Activated CD4-positive, alpha-beta T cell treated with anti-CD3 and anti-CD28 coated beads, Interleukin-10, Interleukin-2, amounts not matched to agents 100 ng/mL and 50 ng/mL, durations not matched to agents 16 hours and 8 hours (primary cell): ENCODE results near the gene DEDD.

Source experiments
- DNase-seq: peaks from one replicate; pipeline ENCODE4 v3.0.0-alpha.2; 2020

DEDD gene

GRCh38 chr1:161162806-161163205 lies 30.3 kb upstream of the DEDD start:
- no peak for DNase-seq

DNA sequence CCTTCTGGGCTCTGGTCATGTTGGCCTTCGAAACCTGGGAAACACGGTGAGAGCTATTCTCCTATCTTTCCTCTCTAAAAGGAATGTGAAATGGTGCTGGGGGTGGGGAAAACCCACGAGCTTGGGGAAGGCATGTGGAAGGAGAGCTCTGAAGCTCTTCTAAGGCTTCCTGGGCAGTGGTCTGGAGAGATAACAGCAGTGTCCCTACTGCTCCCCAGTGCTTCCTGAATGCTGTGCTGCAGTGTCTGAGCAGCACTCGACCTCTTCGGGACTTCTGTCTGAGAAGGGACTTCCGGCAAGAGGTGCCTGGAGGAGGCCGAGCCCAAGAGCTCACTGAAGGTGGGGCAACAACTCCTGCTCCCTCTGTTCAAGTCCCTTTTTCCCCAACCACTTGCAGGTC lies 29.6 kb upstream of the DEDD start:
- DNase-seq, result no peak

DNA sequence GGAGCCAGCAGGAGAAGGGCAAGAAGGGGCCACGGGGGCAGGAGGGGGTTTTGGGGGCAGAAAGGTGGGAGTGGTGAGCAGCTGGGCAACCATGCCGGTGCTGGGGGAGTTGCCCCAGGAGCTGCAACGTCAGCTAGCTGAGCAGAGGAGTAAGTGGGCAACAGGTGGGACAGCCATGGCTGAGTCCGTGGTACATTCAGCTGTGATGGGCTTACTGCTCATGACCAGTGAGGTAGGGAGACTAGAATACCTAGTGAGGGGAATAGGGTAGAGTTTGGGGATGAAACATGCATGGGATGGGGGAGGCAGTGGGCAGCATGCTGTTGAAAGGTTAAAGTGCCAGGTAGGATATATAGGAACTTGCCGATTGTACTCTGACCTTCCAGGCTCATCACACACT lies 29.2 kb upstream of the DEDD start:
- no peak for DNase-seq

GRCh38 chr1:161160671-161161145 lies 28.2 kb upstream of the DEDD start:
- no peak for DNase-seq

GRCh38 chr1:161159913-161160243 lies 27.4 kb upstream of the DEDD start:
- no peak for DNase-seq

GRCh38 chr1:161159087-161159912 lies 26.8 kb upstream of the DEDD start, which contains the start of gene USP21:
USP21 (plus strand) TSS chr1:161159500; CDS start chr1:161160641, 1,141 bp downstream.
- DNase-seq, result peak; percentile 94

GRCh38 chr1:161158316-161159010 lies 26.0 kb upstream of the DEDD start:
- DNase-seq, result no peak

DNA sequence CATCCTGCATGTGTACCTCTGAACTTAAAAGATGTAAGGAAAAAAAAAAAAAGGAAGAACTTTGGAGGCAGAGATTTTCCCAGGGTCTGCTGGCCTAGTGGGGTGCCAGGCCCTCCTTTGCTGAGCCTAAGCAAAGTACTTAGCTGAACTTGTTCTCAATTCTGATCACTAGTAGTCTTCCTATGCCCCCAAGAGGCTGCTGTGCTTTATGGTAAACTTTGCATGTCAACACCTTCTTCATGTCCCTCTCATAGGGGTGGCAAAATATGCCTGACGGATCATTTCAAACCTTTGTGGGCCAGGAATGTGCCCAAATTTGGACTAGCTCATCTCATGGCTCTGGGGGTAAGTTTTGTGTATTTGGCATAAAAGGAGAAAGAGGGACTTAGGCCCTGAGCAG lies 25.4 kb upstream of the DEDD start:
- DNase-seq, result no peak

- DNase-seq, result peak; percentile 91
These were observed 21.3 kb upstream of the DEDD start, which contains the start of gene UFC1 for GRCh38 chr1:161153682-161154337. UFC1 (plus strand) TSS chr1:161153978; CDS start chr1:161153998, 20 bp downstream.

DNA sequence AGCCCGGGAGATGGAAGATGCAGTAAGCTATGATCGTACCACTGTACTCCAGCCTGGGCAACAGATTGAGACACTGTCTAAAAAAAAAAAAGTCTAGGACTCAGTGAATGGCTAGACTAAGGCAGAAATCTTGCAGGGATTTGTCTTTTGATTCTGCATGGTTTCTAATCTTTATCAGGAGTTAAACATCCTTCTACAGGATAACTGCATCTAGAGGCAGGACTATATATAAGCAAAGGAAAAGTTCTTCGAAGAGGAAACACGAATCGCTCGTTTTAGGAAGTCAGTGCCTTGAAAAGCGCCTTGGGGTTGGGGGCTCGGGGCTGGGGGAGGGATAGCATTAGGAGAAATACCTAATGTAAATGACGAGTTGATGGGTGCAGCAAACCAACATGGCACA lies 20.7 kb upstream of the DEDD start:
- DNase-seq, result no peak

- no peak for DNase-seq
These were observed 13.4 kb upstream of the DEDD start for GRCh38 chr1:161145832-161146231.

DNA sequence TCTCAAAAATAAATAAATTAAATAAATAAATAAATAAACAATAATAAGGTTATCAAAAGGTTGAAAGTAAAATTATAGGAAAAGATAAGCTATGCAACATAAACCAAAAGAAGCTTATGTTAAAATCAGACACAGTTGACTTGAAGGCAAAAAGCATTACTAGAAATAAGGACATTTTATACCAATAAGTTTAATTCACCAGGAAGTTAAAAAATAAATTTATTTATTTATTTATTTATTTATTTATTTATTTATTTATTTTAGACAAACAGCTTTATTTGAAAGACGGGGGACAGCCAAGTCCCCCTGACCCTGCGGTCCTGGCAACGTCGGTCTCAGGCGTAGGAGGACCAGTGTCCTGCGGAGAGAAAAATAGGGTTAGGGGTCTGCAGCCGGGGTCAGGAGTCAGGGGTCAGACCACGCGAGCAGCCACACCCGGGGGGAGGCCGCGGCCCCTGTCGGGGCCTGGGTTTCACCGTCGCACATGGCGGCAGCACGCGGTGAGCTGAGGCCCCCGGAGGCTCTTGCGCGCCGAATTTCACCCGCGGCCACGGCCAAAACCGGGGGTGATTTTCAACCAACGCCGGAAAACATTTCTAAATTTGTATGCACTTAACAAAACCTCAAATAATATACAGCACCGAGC lies 8.4 kb upstream of the DEDD start:
- no peak for DNase-seq

DNA sequence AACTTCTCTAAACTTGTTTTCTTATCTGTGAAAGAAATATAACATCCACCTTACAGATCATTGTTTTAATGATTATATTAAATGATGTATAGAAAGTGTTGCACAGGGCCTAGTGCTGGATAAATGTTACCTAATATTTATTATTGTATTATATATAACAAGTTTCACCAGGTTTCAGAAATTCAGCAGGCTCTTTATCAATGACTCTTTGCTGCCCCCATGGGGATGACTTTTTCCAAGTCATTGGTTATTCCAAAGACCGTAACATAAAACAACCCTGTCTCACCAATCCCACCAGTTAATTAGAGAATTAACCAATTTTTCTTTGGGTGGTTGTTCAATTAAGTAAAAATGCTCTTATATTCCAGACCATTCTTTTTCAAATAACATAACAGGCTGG lies 7.3 kb upstream of the DEDD start:
- peak; percentile 50 for DNase-seq

- no peak for DNase-seq
These were observed 6.0 kb upstream of the DEDD start for GRCh38 chr1:161138431-161138830.

DNA sequence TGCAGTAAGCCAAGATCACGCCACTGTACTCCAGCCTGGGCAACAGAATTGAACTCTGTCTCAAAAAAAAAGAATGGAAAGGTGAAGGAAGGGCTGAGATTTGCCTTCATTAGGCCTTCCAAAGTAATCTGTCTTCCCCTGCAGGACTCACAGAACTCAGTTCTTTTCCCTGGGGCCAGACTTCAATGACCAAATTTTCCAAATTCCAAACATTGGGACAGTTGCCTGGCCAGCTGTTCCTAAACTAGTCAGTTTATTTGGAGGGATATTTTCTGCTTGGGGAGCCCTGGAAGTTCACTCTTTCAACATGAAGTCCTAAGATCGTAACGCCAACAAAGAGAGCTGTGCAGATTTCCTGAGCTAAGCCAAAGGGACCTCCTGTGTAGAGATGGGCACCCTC lies 5.4 kb upstream of the DEDD start:
- DNase-seq, result no peak

GRCh38 chr1:161133220-161133740 lies 813 bp upstream of the DEDD start:
- no peak for DNase-seq

DNA sequence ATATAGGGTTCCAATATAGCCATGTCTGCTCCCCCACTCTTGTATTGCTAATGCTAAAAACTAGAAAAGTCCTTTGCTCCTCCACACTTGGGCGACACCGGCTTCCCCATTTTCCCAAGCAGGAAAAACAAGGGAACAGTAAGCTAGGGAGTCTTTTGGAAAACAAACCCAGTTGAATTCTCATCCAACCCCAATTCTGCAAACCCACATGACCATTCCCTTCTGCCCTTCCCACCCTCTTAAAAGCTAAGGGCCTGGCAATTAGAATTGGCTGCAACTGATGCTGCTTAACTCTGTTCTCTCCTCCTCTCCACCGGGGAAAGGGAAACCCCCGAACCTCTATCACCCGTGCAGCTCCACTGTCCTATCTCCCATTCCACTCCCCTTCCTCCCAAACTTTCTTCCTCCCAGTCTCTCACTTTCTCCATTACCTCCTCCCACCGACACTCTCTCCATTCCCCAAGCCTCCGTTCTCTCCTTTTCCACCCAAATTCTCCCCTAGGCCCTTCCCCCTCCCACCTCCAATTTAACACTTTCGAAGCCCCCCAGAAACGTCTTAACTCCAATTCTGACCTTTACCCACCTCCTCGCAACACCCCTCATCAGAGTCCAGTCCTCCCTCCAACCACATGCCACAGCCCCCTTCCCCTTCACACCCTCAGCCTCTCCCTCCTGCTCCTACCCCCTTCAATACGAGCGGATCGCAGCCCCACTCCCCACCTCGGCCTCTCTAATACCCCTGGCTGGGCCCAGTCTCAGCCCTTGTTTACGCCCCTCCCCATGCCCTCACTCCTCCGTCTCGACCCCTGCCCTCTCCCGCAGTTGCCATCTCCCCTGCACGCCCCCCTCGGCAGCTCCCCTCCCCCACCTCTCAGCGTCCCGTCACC lies 701 bp downstream of the DEDD start:
- DNase-seq, result peak; percentile 24

DNA sequence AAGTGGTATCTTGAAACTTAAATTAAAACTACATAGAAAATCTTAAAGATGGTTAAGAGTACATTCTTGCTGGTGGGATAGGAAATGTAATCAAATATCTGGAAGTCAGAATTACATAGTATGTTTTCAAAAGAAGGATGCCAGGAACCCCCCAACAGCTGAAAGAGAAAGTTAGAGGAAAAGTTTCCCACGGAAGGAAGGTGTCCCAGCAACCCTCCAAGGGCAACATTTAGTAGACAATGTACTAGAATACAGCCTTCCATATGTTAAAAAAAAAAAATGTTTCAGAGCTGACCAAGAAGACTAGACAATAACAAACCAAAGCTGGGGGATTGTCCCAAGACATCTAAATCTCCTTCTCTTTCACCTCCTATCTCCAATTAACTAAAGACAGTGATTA lies 2.2 kb downstream of the DEDD start:
- DNase-seq, result no peak

GRCh38 chr1:161128591-161129420 lies 3.7 kb downstream of the DEDD start:
- DNase-seq, result no peak

GRCh38 chr1:161127649-161128048 lies 4.8 kb downstream of the DEDD start:
- DNase-seq, result no peak

DNA sequence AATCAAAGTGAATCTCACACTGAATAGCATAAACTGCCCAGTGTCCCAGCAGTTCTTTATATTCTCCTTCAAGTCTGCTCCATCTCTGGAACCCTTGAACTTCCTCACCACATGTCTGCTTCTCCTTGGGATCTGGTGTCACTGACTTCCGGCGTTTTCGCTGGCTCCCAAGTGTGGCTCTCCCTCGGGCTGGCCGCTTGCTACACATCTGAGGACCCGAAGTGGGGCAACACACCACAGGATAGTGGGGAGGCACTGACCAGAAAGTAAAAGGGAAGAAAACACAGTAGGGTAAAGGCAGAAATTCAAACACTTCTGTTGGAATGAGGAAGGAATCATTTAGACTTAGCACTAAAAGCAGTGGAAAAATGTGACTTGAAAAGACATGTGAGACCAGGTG lies 9.5 kb downstream of the DEDD start:
- DNase-seq, result no peak
